Fibroblast of lung (primary cell): ENCODE measurements around the gene SETBP1.

Experiments used
- EZH2 ChIP-seq: IDR thresholded peaks from 2 replicates; pipeline ENCODE4 v1.5.1; 2012; ENCODE audit warnings: low read length, control low read depth, mild to moderate bottlenecking; ENCODE audit errors: missing control alignments
- TF ChIP-seq, protein P1 (sequence below), 2 donors: IDR thresholded peaks in 1 of 2; conservative IDR thresholded peaks in 1 of 2; 1 replicate in 1 of 2; 2 replicates in 1 of 2; pipeline ENCODE4 v1.5.1; 2011 to 2012; ENCODE audit warnings: low read length in 2 of 2, control low read depth in 1 of 2, inconsistent platforms in 1 of 2, low read depth in 1 of 2, mild to moderate bottlenecking in 1 of 2

DNA sequence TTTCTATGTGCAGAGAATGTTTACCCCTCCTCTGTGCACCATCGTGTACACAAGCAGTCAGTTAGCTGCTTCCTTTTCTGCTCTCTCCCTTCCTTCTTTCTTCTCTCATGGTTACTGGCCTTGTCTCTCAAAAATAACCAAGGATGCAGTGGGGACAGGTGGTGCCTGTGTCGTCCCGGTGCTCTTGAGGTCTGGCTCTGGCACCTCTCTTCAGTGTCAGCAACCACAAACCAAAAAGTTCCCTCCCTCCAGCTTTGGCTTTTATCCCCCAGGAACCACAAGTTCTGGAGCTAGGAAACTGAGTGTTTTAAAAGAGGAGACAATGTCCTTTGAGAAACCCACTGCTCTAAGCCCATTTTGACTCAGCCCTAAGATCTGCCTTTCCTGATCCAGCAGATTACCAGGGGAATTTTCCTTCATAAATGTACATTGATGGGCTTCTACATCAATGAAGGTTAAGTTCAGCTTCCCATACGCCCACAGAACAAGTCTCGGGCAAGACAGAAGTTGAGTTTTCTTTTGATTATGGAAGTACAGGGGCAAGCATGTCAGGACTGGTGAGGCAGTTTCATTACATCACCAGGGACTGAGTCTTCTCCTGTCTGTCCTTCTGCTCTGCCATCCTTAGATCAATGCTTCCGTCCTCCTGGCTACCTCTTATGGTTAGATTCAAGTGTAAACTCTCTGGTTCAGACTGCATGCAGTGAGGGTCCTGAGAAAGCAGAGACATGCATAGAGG lies 232.2 kb downstream of the SETBP1 start:
- TF ChIP-seq, protein P1, sequence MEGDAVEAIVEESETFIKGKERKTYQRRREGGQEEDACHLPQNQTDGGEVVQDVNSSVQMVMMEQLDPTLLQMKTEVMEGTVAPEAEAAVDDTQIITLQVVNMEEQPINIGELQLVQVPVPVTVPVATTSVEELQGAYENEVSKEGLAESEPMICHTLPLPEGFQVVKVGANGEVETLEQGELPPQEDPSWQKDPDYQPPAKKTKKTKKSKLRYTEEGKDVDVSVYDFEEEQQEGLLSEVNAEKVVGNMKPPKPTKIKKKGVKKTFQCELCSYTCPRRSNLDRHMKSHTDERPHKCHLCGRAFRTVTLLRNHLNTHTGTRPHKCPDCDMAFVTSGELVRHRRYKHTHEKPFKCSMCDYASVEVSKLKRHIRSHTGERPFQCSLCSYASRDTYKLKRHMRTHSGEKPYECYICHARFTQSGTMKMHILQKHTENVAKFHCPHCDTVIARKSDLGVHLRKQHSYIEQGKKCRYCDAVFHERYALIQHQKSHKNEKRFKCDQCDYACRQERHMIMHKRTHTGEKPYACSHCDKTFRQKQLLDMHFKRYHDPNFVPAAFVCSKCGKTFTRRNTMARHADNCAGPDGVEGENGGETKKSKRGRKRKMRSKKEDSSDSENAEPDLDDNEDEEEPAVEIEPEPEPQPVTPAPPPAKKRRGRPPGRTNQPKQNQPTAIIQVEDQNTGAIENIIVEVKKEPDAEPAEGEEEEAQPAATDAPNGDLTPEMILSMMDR (conservative IDR thresholded peaks at IDR 0.05 in 1 of 2, IDR thresholded peaks at IDR 0.05 in 1 of 2; ENCODE audit: low read depth in 1 of 2, low read length in 2 of 2) = no peak
- TF ChIP-seq EZH2 = no peak
